GM12801 (cell line): ENCODE data around the gene COL2A1.

Source experiments
- CTCF ChIP-seq: IDR thresholded peaks from one replicate; pipeline ENCODE4 v1.5.1; 2011; ENCODE audit warnings: control low read depth; ENCODE audit not compliant: insufficient read length; ENCODE audit errors: extremely low read depth

Gene COL2A1

GRCh38 chr12:48008349-48008748, 4.1 kb upstream of the COL2A1 start:
- no peak for TF ChIP-seq CTCF

GRCh38 chr12:48007206-48007605, 2.9 kb upstream of the COL2A1 start:
- TF ChIP-seq CTCF: no peak

GRCh38 chr12:48005750-48006021, 1.4 kb upstream of the COL2A1 start:
- TF ChIP-seq CTCF: no peak

- TF ChIP-seq CTCF: no peak
Observed at GRCh38 chr12:48005001-48005749, 899 bp upstream of the COL2A1 start.

- TF ChIP-seq CTCF: no peak
Observed at GRCh38 chr12:48003226-48004052, 837 bp downstream of the COL2A1 start.

- no peak for TF ChIP-seq CTCF
Observed at GRCh38 chr12:48002773-48003218, 1.5 kb downstream of the COL2A1 start.

GRCh38 chr12:48002414-48002730, 1.9 kb downstream of the COL2A1 start:
- no peak for TF ChIP-seq CTCF
